NK-92 (cell line): Measurements from ENCODE around the gene BCKDHB.

Source experiments
- DNase-seq: peaks from one replicate; lab custom pipeline; 2025; ENCODE audit not compliant: unreplicated experiment; lab: John Stamatoyannopoulos, UW

The BCKDHB gene

DNA sequence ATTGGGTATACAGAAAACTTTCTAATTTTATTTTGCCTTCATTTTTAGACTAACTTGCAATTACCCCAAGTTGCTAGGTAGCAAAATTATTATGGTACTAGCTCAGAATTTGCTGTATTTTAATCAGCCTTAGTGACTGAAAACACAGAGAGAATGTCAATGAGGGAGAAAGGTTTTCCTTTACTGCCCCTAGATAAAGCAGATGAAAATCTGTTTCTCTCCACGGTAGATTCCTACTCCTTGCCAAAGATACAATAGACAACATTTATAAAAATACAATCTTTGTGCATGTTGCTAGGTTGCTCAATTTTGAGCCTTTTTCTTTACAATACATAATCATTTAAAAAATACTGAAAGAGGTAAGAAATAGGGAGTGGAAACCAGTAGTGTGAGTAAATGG, 222.2 kb downstream of the BCKDHB start:
- no peak for DNase-seq

DNA sequence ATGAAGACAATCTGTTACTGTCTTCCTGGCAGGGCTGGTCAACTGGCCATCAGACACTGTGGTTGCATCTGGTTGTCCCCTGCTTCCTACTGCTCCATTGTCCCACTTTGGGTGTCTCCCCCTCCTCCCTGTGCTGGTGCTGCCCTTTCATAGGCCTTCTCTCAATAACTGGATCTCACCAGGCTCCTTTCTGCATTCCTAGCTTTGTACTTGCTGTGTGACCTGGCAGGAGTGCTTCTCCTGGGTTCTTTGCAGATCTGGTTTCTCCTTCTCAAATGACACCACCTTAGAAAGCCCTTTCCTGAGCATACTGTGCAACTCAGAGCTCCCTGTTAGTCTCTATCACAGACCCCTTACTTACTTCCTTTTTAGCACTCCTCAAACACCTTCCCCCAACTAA, 223.0 kb downstream of the BCKDHB start:
- DNase-seq = no peak

DNA sequence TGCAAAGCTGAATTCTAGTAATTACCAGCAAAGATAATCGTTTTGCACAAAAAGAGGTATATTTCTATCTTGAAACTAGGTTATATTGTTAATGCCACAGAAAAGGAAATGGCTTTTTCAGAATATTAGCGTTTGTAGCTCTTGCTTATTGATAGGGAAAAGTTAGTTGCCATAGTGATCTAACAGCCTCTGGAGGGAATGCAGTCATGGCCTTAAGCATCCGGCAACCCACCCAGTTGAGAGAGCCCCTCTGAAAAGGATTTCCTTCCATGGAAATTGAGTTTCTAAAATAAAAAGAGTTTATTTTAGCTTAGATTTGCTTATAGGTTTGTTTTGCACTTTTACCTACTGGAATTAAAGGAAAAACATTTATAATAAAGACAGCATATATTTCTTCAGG, 224.5 kb downstream of the BCKDHB start:
- DNase-seq = no peak

DNA sequence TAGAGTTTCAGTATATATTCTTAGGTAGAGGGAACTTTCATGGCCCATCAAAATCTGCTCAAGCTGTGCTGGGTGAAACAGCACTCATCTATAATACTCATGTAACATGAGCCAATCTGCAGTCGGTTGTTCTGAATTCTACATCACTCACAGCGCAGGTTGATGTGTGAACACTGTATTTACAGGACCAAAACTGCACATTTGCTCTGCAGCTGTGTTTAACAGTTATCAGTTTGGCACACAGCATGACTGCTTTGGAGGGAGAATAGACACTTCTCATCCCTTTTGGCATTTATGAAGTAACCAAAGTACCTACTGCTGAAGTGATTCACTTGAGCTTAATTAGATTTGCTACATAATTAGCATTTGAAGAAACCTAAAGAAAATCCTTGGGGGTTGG, 225.1 kb downstream of the BCKDHB start:
- DNase-seq = no peak

DNA sequence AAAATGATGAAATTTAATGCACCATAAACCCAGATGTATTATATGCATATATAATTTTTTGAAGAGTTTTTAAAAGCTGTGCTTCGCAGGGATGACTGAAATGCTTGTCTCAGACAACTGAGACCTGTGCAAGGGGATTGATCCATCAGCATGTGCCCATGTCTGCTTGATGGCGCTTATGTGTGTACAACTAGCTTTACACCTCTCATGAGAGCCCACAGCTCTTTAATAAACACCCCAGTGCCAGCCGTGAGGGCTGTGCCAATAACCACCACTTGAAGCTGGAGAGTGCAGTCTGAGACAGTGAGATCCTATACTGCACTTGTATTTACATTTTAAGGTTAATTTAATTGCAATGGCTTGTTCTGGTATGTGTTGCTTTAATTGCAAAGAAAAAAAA, 225.5 kb downstream of the BCKDHB start:
- DNase-seq = no peak

DNA sequence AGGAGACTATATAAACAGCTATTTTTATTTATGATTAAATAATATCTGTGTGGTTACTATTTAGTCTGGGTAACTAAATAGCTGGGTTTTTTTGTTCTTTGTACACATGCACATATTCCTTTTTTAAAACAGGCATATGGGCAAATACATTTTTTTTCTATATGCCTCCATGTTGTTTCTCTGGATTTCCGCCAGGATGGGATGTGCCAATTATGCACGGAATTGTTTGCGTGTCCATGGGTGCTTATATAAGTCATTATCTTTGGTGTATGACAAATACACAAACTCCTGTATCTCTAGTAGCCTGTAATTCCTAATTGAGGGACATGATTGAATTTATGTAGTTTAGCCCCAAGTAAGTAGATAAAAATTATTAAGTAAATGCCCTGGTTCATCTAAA, 226.9 kb downstream of the BCKDHB start:
- DNase-seq = no peak

DNA sequence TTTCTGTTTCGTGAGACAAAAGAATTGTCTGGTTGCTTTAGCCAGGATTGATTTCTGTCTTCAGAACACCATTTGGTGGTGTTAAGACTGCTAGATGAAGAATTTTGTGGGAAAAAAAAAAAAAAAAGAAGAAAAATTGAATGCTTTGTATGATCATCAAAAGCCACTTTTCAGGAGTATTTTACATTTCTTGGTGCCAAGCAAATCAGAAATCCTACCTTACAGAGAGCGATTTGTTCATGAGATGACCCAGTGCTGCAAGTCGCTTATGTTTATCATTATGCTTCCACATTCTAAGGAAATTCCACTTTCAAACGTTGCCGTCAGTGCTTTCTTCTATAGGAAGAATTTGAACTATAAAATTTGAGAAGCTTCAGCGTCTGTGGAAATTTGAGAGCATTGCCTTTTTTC, 228.7 kb downstream of the BCKDHB start:
- no peak for DNase-seq

DNA sequence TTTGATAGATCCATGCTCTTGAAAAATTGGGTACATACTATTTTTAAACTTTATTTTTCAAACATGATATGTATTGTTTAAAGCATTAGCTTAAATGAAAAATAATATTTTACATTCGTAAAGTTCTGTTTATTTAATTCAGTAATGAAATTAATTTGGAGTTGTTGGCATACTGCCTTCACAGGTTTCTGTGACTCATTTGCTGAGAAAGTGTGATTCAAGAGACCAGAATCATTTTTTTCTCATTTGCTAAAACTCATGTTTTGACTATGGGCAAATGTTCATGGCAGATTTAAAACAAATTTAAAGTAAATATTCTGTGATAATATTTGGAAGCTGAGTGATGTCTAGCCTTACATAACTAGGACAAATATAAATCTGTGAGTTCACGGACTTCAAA, 230.4 kb downstream of the BCKDHB start:
- DNase-seq = no peak

DNA sequence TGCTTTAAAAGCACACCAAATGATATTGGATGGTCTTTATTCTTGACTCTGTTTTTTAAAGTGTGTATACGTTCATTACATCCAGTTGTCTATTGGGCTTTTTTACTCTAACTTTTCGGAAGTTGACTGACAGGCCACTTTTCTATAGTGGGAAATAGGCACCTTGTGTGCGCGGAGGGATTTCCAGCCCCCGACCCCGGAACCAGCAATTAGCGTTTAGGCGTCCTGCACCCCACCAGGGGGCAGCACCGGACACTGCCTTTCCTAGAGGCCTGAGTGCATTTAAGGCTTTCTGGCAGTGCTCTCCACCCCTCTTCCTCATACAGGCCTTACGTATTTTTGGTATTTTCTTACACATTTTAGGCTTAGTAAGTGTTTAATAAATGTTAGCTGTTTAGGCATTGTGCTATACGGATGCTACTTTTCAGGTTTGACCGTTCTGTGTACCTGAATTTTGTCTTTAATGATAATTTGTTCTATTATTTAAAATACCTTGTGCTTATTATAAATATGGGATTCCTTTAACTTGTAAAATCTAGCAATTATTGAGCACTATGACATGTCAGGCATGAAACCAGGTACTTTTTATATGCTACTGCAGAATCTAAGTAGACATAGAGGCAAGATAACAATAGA, 231.8 kb downstream of the BCKDHB start:
- DNase-seq = no peak

DNA sequence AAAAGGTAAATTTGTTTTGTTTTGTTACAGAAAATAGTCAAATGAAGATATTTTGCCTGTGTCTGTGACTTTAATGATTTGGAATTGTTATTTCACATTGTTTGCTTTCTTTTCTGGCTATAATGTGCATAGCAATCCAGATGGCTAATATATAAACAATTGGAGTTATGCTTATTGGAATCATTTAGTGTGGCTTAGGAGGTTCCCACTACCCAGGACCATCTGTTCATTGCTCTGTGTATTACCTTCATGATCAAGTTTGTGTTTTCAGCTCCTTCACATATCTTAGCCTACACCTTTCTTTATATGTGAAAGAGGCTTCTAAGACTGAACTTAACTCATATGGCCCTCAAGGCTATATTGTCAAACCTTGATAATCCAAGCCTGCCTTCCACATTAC, 232.9 kb downstream of the BCKDHB start:
- no peak for DNase-seq

DNA sequence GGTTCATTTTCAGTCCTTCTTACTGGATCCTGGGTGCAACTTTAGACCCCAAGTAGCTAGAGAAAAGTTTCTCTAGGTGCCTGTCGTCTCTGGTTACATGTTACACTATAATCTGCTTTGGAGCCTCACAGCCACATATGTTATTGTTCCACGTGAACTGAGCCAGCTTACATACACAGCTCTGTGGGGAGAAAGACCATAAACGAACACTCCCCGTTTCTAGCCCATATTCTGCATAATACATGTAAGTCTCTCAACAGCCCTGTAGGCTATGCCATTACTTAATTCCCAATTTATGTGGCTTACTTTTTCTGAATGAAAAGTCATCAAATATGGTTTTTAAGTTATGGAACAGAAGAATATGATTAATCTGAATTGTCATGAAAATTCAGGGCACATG, 233.8 kb downstream of the BCKDHB start:
- DNase-seq = no peak

DNA sequence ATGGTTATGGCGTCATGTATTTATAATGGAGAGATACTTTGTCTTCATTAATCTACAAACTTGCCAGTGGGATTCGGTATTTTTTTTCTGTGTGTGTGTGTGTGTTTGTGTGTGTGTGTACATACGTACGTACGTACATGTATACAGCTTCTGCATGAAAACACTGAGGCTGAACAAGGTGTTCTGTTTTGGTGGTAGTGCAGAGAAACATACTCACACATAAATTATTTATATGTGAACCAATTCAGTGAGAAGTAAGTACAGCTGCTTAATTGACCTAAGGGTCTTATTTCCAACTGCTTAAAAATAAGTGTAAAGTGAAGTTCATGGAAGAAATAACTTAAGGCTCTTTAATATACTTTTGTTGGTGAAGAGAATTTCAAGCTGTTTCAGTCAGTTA, 234.2 kb downstream of the BCKDHB start:
- no peak for DNase-seq

DNA sequence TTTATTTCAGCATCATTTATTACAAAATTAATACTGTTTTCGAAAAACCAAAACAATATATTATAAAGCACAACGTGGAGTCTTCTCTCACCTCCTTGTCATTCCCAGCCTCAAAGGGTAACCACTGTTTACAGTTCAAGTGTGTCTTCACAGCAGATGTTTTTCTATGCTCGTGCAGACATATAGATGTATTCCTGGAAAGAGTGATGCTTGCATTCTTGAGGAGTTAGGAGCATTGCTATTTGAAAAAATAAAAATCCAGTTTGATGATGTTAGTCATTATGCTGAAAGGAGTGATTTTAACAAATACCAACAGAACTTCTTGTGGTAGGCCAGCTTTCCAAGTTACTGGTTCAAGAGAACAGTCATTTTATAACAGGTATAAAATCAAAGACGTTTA, 234.9 kb downstream of the BCKDHB start:
- DNase-seq = no peak

DNA sequence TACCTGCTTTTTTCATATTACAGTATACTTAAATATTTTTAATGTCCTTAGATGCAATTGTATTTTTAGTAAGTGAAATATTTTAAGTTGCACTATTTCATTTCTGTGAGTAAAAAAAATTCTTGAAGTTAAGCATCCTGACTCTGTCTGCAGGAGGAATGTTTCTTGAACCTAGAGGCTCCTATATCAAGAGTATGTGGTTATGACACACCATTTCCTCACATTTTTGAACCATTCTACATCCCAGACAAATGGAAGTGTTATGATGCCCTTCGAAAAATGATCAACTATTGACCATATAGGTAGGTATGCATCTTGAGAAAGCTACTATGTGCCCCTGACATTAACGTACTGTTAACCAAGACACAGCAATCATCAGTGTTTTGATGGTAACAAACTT, 237.0 kb downstream of the BCKDHB start:
- DNase-seq = no peak

DNA sequence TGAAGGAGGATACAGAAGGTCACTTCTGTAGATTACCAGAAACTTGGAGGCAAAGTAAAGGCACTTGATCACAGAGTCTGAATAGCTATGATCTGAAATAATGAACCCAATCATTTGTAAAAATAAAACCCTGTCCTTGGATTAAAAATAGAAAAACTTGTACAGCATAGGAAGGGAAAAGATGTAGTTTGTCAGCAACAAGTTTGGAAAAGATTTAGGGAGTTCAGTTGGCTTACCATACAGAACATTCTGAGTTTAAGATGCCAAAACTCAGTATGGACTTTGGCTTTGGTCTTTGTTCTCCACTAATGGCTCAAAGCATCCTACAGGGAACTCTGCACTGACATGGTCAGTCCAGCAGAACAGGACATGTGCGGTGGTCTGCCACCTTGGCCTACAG, 240.6 kb downstream of the BCKDHB start:
- no peak for DNase-seq

DNA sequence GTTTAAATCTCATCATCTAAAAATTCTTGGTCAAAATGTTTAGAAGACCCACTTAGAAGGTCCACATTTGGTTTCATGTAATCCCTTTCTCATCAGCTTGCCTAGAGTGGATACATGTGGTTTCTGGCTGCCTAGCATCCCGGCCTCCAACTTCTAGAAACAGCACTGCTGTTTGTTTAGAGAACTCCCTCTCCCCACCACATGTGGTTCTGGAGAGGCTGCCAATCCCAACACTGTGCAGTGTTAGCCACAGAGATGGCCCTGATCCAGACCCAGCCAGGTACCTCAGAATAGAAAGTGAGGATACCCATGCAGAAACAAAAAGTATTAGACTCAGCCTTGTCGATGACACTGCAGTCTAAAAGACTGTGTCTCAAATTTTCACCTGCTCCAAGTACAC, 241.8 kb downstream of the BCKDHB start:
- no peak for DNase-seq

DNA sequence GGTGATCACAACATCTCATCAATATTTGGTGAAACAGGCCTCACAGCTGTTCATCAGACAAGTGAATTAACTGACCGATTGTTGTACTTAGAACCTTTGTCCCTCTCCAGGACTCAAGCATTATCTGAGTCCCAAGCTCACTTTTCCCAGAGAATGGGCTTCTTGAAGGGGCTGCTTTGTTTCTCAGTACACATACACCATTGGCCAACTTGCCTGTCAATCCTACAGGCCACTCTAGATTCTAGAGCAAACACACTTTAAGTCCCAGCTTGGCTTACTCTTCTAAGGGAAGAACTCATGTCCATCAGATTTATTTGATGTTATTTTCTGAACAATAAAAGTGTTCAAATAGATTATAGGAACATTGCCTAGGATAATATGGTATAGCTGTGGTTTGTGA, 249.5 kb downstream of the BCKDHB start:
- no peak for DNase-seq

DNA sequence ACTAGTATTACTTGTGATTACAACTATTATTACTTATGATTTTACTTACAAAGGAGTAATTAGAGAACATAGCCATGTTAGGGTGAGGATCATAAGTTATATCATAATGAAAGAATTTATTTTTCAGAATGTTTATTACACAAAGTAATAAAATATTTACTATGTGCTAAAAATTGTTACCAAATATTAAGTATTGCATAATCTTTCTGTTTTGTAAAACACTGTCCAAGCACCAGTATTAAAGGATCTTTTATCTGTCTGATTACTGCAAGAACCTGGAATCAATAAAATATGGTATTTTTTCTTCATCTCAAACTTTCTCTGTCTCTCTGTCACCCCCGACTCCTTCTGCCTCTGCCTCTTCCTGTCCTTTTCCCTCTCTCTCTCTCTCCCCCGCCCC, 250.1 kb downstream of the BCKDHB start:
- no peak for DNase-seq

DNA sequence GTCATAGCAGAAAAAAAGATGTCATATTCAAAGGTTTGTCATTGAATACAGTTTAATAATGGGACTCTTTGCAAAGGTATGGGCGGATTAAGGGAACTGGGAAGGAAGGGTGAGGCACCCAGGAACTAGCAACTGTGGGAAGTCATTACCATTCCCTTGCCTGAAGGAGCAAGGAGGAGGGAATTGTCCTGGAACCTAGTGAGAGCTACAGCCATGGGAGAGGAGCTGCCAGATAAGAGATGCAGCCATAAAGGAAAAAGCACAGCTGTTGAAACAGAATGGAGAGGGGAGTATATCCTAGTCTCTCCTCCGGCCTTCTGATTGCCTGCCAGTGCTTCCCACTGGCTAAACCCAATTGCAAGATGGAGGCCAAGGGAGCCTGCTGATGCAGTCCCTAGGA, 250.6 kb downstream of the BCKDHB start:
- no peak for DNase-seq

DNA sequence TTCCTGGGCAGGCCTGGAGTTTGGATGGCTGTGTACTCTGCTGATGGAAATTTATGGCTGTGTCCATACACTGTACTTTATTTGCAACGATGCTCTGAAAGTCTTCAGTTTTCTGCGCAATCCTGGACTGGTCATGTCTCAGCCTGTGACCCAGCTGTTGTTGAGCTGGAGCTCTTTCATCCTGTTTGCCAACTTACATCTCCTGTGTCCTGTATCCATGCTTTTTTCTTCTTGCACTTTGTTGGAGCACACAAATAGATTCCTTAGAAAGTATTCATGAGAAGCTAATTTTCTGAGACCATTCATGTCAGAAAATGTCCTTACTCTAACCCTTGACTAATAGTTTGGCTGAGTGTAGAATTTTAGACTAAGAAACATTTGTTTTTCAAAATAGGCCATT, 251.2 kb downstream of the BCKDHB start:
- DNase-seq = no peak

DNA sequence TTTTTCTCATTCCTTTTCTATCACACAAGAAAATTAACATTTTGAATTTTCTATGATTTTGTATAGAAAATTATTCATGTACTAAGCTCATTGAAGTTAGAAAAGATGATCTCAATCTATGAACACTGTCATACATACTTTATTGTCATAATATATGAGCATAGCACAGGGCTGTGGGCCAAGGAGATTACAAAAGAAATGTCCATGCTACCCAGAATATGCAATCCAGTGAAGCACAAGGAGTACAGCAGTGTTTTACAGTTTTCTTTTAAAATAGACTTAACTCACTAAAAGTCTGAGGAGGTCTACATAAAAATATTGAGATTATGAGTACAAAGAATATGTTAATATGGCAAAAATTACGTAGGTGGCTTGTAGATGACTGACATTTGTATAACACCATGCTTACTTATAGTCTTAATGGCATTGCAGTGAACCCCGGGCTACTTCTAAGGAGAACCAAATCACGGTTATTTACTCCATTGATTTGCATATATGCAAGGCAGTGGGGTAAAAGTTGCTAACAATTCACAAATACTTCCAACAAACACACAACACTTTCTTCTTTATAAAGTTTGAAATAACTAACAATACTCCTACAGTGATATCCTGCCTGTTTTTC, 257.1 kb downstream of the BCKDHB start:
- DNase-seq = no peak

DNA sequence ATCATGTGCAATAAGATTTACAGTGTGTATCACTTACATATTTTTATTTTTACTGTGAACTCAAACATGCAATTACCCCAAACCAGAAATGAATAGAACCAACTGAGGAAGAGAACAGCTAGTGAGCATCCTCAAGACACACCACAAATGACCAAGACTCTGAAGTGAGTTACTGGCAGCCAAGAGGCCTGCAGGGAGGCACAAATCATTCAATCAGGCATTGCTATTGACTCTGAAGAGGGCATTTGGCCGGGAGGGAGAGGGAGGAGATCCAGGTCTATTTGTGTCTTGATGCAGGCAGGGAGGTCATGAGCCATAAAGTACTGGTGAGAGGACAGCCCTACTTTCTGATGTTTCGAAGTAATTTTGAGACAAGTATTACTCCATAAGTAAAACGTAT, 257.7 kb downstream of the BCKDHB start:
- DNase-seq = no peak

DNA sequence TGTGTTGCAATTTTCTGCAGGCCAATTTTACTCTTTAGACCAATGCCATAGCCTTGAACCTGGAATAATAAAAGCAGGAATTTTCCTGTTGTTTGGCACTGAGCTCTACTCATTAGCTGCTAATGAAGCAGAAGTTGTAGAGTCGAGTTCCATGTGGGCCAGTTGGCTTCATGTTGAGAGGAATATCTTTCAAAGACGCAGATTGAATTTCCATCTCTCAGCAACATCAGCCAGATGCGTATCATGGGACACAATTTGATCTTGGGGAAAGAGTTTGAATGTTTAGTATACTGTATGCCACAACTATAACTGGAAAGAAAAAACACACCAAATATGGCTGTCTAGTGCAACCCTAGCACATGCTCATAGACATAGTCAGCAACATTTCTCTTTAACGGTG, 259.6 kb downstream of the BCKDHB start:
- no peak for DNase-seq
